ENCODE data around the gene RICTOR.

GRCh38 chr5:38913714-38914113 is 160.5 kb downstream of the RICTOR start:
- TF ChIP-seq POLR2A (IDR thresholded peaks at IDR 0.05; ENCODE audit: low read depth, low read length) (no peak), TAF1 (IDR thresholded peaks at IDR 0.05; ENCODE audit: low read depth, low read length) (no peak), PAX5 (IDR thresholded peaks at IDR 0.05; ENCODE audit: insufficient read depth, low read length, severe bottlenecking) (no peak), POLR2AphosphoS5 (IDR thresholded peaks at IDR 0.05; ENCODE audit: low read depth, low read length) (no peak), SPI1 (IDR thresholded peaks at IDR 0.05; ENCODE audit: low read depth, low read length) (no peak)
